T-helper 1 cell (primary cell): ENCODE data around the gene ZNF614.
A peak's percentile ranks its signal among the peaks of the same experiment; 100 is the strongest.
"Not testable (repeated sequence)": the region's sequence is repeated elsewhere in the genome, so short reads cannot be mapped to it uniquely, and the experiment has no call there.

Source experiments
- DNase-seq, 5 donors: peaks; one replicate each; pipeline ENCODE4 v3.0.0-alpha.2; 2012 to 2020

The ZNF614 gene

DNA sequence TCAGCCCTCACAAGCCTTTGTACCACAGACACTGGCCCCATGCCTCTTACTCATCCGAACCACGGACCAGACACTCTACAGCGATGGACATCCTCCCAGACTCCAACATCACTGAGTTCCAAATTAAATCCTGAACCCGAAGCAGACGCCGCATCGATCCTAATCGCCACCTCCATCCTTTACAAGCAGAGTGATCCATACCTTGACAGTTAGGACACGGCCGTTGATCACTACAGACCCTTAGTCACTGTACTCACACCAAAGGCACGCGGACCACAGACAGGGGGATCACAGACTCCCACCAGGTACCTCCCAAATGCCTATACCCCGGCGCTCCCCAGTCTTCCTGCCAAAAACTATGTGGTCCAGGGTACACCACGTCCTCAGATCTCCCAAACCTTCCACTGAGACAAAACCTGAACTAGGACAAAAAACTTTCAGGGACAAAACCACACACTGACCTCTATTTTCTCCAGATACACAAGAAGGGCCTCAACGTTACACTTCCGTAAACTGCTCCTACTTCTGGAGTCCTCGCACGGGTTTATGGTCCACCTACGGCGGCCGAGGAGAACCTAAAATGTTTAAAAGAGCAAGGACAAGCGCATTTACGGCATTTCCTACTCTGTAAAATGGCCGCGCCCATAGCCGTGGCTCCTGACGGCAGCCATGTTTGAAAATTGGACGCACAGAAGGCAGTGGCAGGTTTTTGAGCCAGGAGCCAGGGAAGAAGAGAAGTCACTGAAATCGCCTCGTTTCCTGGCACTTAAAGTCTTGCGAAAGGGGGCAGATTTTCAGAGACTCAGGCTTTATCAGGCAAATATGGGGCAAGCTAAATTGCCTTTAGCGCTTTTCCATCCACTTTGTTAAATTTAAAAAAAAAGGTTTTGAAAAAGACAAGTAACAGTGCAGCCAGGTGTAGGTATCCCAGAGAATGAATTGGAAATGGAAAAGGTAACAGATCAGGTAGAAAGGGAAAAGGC, 41.6 kb downstream of the ZNF614 start, which contains the start of gene ZNF350:
ZNF350 (minus strand) TSS at position 532 of the 983 bp plus-strand sequence. CDS start 12,480 bp downstream, outside the sequence.
- peak; percentile 80 to 93 (median 86) for DNase-seq

DNA sequence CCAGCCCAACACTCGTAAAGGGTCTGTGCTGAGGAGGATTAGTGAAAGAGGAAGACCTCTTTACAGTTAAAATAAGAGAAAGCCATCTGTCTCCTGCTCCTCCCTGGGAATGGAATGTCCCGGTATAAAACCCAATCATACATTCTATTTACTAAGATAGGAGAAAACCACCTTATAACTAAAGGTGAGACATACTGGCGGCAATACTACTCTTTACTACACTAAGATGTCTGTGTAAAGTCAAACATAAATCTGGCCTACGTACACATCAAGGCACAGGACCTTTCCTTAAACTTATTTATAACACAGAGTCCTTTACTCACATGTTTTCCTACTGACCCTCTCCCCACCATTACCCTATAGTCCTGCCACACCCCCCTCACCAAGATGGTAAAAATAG, 44.8 kb downstream of the ZNF614 start:
- DNase-seq: no peak

DNA sequence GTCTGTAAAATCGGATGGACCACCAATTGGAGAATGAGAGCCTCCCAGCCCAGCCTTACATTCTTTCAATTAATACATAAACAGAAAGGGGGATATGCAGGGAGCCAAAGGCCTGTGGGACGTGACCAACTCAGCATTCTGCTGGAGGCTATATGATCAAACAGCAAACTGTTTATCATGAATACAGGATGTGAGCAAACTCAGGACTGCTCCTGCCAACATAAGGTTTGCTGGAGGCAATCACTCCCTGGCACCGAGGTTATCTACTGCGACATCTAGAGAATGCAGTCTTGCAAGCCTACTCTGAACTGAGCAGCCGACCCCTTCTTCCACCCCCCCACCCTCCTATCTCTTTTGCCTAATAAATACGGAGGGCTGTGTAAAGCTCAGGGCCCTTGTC, 47.3 kb downstream of the ZNF614 start:
- not testable (repeated sequence) for DNase-seq

DNA sequence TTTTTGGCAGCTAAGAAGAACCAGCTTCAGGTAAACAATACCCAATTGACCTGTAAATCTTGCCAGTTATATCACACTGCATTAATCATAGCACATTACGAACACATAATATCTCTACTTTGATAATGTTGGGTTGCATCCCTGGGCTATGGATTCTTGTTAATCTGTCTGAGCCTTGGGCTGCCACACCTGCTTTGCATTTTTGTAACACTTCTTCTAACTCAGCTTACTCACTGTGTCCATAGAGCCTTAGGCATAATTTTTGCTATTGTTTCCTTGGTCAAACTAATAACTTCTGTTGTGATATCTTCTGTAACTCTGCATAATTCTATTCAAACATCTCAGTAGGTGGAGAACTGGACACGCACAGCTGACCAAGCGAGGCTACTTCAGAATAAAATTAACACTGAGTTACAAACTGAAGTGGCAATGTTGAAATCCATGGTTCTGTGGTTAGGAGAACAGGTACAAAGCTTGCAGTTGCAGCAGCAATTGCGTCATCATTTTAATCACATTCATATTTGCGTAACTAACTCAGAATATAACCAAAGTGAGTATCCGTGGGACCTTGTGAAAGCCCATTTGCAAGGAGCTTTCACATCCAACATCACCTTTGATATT, 48.0 kb downstream of the ZNF614 start:
- DNase-seq: no peak

DNA sequence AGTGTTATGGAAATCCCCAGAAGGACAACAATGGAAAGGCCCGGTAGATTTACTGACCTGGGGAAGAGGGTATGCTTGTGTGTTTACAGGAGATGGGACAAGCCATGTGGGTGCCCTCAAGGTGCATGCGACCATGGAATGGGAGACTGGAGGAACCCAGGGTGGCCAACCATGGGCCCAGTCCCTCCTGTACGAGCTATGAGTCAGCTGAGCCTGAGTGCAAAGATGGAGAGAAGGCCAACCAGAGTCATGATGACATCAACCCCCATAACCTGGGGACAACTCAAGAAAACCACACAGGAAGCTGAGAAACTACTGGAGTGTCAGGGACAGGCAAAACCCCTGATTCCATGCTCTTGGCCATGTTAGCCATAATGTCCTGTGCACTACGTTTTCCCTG, 49.3 kb downstream of the ZNF614 start:
- DNase-seq: no peak

DNA sequence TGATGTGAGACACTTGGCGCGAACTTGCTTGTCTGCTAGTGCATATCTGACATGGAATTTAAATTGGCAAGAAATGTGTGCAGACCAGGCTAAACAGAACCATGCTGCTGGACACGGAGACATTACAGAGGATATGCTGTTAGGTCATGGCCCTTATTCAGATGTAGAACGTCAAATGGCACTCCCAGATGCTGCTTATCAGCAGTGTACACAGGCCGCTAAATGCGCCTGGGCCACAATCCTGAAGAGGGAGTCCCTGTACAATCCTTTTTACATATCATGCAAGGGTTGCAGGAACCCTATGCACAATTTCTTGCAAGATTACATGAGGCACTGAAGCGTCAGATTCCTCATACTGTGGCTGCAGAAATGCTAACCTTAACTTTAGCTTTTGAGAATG, 50.8 kb downstream of the ZNF614 start:
- DNase-seq: no peak

DNA sequence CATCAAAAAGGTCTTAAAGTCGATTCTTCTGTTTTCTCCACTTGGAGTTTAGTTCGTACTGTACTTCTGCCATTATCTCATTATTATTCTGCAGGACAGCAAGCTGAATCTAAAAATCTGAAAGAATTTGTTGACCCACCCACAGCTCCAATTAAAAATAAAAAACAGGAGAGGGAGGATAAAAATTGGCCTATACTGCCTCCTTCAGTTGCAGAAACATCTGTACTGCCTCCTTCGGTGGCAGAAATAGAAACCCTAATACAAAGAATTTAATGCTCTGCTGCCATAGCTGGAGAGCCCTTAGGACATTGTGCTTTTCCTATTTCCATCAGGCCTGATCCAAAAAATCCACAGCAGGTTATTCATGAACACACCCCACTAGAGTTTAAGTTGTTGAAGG, 51.3 kb downstream of the ZNF614 start:
- no peak for DNase-seq

DNA sequence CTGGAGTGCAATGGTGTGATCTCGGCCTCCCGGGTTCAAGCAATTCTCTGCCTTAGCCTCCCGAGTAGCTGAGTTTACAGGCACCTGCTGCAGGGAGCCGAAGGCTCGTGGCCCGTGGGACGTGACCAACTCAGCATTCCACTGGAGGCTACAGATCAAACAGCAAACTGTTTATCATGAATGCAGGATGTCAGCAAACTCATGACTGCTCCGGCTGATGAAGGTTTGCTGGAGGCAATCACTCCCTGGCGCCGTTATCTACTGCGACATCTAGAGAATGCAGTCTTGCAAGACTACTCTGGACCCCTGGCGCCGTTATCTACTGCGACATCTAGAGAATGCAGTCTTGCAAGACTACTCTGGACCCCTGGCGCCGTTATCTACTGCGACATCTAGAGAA, 52.4 kb downstream of the ZNF614 start:
- not testable (repeated sequence) for DNase-seq

DNA sequence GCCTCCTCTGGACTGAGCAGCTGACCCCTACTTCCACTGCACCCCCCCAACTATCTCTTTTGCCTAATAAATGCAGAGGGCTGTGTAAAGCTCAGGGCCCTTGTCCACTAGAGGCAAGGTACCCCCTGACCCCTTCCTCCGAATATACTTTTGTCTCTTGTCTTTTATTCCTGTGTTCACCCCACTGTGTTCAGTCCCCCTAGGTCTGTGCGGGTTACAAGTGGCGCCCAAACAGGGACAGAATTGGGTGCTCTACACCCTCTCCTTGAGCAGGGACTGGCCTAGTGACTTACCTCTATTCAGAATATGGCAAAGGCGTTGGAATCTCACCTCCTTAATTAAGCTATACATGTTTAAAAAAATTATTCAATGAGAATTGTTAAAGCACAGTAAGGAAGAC, 56.6 kb downstream of the ZNF614 start:
- peak in 1 of 5 donors; percentile 7 for DNase-seq

DNA sequence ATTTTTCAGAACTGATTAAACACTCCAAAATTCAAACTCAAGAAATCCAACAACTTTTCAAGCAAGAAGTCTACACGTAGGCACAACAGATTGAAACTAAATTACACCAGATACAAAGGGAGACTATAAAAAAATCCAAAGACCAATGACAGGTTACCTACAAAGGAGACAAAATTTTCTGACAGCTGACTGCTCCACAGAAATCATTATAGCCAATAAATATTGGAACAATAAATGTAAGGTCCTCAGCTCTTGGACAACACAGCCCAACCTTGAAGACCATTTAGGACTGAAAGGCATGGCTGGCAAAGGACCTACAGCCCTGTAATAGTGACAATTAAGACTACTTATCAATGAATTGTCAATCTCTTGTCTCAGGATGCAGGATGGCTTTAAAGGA, 57.5 kb downstream of the ZNF614 start:
- no peak for DNase-seq

DNA sequence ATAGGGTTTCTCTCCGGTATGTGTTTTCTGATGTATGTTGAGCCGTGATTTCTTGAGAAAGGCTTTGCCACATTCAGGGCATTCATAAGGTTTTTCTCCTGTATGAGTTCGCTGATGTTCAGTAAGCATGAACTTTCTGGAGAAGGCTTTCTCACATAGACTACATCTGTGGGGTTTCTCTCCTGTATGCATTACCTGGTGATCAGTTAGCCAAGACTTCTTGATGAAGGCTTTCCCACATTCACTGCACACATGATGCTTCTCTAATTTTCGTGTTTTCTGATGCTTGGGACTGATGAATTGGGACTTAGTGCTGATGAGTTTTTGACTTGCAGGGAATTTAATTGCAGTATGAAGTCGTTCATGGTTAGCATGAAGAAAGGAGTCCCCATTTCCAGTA, 62.6 kb downstream of the ZNF614 start:
- DNase-seq: no peak
